K562 (cell line): Measurements from ENCODE around the gene ADM. TPM values are rescaled to one million over a fixed set of nuclear protein-coding genes. Genes with fewer than 3 reads are reported as not detected.

Experiments used
- ARID1B ChIP-seq: fragments of 450-650 bp; IDR thresholded peaks from 2 replicates; pipeline ENCODE4 v1.6.1; 2016; ENCODE audit warnings: antibody characterized with exemption, mild to moderate bottlenecking, inconsistent platforms
- CREBBP ChIP-seq: IDR thresholded peaks from one replicate; pipeline ENCODE4 v1.6.1; 2012; ENCODE audit warnings: low read depth, mild to moderate bottlenecking, control low read depth, inconsistent platforms, low read length
- FOXJ3 ChIP-seq: sonication (generic); formaldehyde crosslinking; IDR thresholded peaks from 2 replicates; pipeline ENCODE4 v1.4.0; 2020; ENCODE audit warnings: mild to moderate bottlenecking, missing genetic modification reagents
- HDAC3 ChIP-seq: fragments of 450-650 bp; IDR thresholded peaks from 2 replicates; pipeline ENCODE4 v1.6.1; 2018; ENCODE audit warnings: borderline replicate concordance, mild to moderate bottlenecking, moderate library complexity; ENCODE audit not compliant: partially characterized antibody
- HIVEP1 ChIP-seq: fragments of 250-450 bp; sonication (Bioruptor Pico); IDR thresholded peaks from 2 replicates; pipeline ENCODE4 v1.4.0; 2020; ENCODE audit warnings: mild to moderate bottlenecking
- JUN ChIP-seq, 2 experiments: sonication (generic) in 1 of 2; formaldehyde crosslinking in 1 of 2; IDR thresholded peaks; 2 replicates each; pipeline versions ENCODE4 v1.6.1 to v1.8.0; 2012 to 2022; ENCODE audit warnings: borderline replicate concordance in 2 of 2, mild to moderate bottlenecking in 2 of 2, improper control_type of control experiment in 1 of 2, low read depth in 1 of 2, low read length in 1 of 2, missing genetic modification reagents in 1 of 2
- MEF2D ChIP-seq: conservative IDR thresholded peaks from 2 replicates; pipeline ENCODE4 v1.6.1; 2016; ENCODE audit warnings: low read depth, missing genetic modification characterization, missing compliant biosample characterization
- NFXL1 ChIP-seq: fragments of 450-650 bp; formaldehyde crosslinking; IDR thresholded peaks from 2 replicates; pipeline ENCODE4 v1.4.0; 2021; ENCODE audit warnings: mild to moderate bottlenecking
- TBL1XR1 ChIP-seq, 2 experiments: IDR thresholded peaks; 2 replicates each; pipeline ENCODE4 v1.6.1; 2012; ENCODE audit warnings: improper control_type of control experiment in 2 of 2, low read length in 2 of 2, mild to moderate bottlenecking in 1 of 2
- ZFP36 ChIP-seq: fragments of 150-350 bp; IDR thresholded peaks from 2 replicates; pipeline ENCODE4 v1.6.1; 2018; ENCODE audit warnings: low read length, low read depth; ENCODE audit not compliant: partially characterized antibody
- ZNF699 ChIP-seq: fragments of 250-450 bp; sonication (Bioruptor Pico); IDR thresholded peaks from 2 replicates; pipeline ENCODE4 v1.8.0; 2021; ENCODE audit warnings: mild to moderate bottlenecking, moderate library complexity; ENCODE audit not compliant: insufficient replicate concordance
- polyA plus RNA-seq, 8 experiments: library from polyadenylated mRNA; depleted of rRNA in 4 of 8; stranded (reverse) in 5 of 8; unstranded in 3 of 8; fragments of >200 nt; fragmentation: Nextera tagmentation in 2 of 8; fragmentation: Illumina TruSeq in 1 of 8; extraction: Ambion mirVana in 2 of 8; extraction: Trizol in 1 of 8; gene quantifications; 2 replicates each; pipeline versions ENCODE4 v1.2.1 to v1.2.3, GENCODE V29; 2011 to 2014; ENCODE audit warnings: inconsistent platforms in 1 of 8, missing spikeins in 1 of 8
- total RNA-seq, 7 experiments: library from RNA; depleted of rRNA in 6 of 7; stranded (reverse); fragments of >200 nt in 6 of 7; fragmentation: Illumina TruSeq in 2 of 7; extraction: Trizol in 2 of 7; gene quantifications; 2 replicates each; pipeline versions ENCODE4 v1.2.1 to v1.2.3, GENCODE V29; 2011 to 2021; ENCODE audit warnings: low replicate concordance in 1 of 7
- TF ChIP-seq, protein P1 (sequence below): sonication (generic); formaldehyde crosslinking; IDR thresholded peaks from 2 replicates; pipeline ENCODE4 v1.8.0; 2022; ENCODE audit warnings: mild to moderate bottlenecking, missing genetic modification reagents
- TF ChIP-seq, protein P2 (sequence below), 3 experiments: fragments of 200-800 bp in 1 of 3; fragments of 250-450 bp in 1 of 3; fragments of 450-650 bp in 1 of 3; sonication (Bioruptor Pico) in 1 of 3; sonication (Bioruptor generic) in 1 of 3; formaldehyde crosslinking in 1 of 3; IDR thresholded peaks; 2 replicates each; pipeline versions ENCODE4 v1.6.1 to v1.8.0; 2016 to 2022; ENCODE audit warnings: mild to moderate bottlenecking in 2 of 3, missing genetic modification characterization in 2 of 3, missing compliant biosample characterization in 1 of 3, moderate library complexity in 1 of 3
- TF ChIP-seq, protein P3 (sequence below): fragments of 200-800 bp; sonication (Bioruptor generic); IDR thresholded peaks from 2 replicates; pipeline ENCODE4 v1.6.1; 2017; ENCODE audit warnings: missing genetic modification characterization, missing compliant biosample characterization
- TF ChIP-seq, protein P4 (sequence below): sonication (generic); formaldehyde crosslinking; IDR thresholded peaks from 2 replicates; pipeline ENCODE4 v1.8.1; 2023; ENCODE audit warnings: mild to moderate bottlenecking, missing genetic modification reagents

ADM gene
- total and polyA plus RNA-seq, 9 of the 15 experiments (the other 6 are each of a cell fraction or from before 2014, with no cell fraction given), result 0.23 to 0.49 (median 0.32) TPM; not detected in 6

DNA sequence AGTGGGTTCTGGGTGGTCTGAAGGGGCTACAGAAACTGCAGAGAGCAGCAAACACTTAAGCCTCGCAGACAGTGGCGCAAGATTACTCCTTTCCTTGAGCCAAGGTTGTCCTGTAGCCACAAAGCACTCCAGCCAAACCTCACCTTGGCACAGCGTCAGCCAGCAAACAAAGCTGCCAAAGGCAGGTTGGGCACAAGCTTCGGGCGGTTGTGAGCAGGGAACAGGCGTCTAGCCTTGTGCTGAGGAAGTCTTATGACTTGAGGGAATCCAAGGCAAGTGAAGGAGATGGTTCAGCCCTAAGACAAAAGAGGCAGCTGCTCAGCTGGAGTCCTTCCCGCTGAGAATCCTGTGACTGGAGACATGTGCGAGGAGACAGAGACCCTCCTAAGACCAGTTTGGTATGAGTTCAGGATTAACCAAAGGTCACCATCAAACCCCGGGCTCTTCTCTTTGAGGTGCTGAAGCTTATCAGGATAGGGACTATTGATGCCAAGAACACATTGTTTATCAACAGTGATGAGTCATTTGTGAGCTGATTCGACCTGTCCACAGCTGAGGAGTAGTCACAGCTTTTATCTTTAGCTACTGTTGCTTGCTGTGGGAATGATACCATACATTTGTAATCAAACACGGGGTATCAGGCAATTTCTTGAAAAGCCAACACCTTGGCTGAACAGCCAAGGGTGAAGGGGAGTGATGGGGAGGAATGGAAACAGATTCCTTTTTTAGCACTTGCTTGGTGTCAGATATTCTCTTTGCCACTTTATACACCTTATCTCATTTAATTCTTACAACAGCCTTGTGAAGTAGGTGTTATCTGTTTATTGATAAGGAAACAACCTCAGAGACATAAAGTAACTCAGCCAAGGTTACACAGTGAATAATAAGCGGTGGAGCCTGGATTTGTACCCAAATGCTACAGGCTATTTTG is 4.6 kb downstream of the ADM start (continued):
- no peak for TF ChIP-seq TBL1XR1 (IDR thresholded peaks at IDR 0.05; ENCODE audit: low read length in 2 of 2)
- TF ChIP-seq, protein P1, sequence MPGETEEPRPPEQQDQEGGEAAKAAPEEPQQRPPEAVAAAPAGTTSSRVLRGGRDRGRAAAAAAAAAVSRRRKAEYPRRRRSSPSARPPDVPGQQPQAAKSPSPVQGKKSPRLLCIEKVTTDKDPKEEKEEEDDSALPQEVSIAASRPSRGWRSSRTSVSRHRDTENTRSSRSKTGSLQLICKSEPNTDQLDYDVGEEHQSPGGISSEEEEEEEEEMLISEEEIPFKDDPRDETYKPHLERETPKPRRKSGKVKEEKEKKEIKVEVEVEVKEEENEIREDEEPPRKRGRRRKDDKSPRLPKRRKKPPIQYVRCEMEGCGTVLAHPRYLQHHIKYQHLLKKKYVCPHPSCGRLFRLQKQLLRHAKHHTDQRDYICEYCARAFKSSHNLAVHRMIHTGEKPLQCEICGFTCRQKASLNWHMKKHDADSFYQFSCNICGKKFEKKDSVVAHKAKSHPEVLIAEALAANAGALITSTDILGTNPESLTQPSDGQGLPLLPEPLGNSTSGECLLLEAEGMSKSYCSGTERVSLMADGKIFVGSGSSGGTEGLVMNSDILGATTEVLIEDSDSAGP (CRISPR knock-in tag), result no peak
- TF ChIP-seq, protein P2, sequence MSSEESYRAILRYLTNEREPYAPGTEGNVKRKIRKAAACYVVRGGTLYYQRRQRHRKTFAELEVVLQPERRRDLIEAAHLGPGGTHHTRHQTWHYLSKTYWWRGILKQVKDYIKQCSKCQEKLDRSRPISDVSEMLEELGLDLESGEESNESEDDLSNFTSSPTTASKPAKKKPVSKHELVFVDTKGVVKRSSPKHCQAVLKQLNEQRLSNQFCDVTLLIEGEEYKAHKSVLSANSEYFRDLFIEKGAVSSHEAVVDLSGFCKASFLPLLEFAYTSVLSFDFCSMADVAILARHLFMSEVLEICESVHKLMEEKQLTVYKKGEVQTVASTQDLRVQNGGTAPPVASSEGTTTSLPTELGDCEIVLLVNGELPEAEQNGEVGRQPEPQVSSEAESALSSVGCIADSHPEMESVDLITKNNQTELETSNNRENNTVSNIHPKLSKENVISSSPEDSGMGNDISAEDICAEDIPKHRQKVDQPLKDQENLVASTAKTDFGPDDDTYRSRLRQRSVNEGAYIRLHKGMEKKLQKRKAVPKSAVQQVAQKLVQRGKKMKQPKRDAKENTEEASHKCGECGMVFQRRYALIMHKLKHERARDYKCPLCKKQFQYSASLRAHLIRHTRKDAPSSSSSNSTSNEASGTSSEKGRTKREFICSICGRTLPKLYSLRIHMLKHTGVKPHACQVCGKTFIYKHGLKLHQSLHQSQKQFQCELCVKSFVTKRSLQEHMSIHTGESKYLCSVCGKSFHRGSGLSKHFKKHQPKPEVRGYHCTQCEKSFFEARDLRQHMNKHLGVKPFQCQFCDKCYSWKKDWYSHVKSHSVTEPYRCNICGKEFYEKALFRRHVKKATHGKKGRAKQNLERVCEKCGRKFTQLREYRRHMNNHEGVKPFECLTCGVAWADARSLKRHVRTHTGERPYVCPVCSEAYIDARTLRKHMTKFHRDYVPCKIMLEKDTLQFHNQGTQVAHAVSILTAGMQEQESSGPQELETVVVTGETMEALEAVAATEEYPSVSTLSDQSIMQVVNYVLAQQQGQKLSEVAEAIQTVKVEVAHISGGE (CRISPR knock-in tag; IDR thresholded peaks at IDR 0.05), result 0 out of 6 replicates have a peak, but pooled peaks of 1 of the 3 experiments have one; percentile 52
- TF ChIP-seq ARID1B, result peak; percentile 72
- no peak for TF ChIP-seq NFXL1
- no peak for TF ChIP-seq FOXJ3 (CRISPR knock-in tag)
- no peak for TF ChIP-seq ZNF699 (CRISPR knock-in tag)
- no peak for TF ChIP-seq CREBBP
- TF ChIP-seq, protein P3, sequence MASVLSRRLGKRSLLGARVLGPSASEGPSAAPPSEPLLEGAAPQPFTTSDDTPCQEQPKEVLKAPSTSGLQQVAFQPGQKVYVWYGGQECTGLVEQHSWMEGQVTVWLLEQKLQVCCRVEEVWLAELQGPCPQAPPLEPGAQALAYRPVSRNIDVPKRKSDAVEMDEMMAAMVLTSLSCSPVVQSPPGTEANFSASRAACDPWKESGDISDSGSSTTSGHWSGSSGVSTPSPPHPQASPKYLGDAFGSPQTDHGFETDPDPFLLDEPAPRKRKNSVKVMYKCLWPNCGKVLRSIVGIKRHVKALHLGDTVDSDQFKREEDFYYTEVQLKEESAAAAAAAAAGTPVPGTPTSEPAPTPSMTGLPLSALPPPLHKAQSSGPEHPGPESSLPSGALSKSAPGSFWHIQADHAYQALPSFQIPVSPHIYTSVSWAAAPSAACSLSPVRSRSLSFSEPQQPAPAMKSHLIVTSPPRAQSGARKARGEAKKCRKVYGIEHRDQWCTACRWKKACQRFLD, result no peak
- TF ChIP-seq HDAC3, result no peak
- no peak for TF ChIP-seq ZFP36
- TF ChIP-seq JUN (IDR thresholded peaks at IDR 0.05; ENCODE audit: borderline replicate concordance, low read depth, low read length), result peak; percentile 87
- no peak for TF ChIP-seq JUN (CRISPR knock-in tag; IDR thresholded peaks at IDR 0.05; ENCODE audit: borderline replicate concordance)
- no peak for TF ChIP-seq HIVEP1
- TF ChIP-seq MEF2D (tag), result no peak
- TF ChIP-seq, protein P4, sequence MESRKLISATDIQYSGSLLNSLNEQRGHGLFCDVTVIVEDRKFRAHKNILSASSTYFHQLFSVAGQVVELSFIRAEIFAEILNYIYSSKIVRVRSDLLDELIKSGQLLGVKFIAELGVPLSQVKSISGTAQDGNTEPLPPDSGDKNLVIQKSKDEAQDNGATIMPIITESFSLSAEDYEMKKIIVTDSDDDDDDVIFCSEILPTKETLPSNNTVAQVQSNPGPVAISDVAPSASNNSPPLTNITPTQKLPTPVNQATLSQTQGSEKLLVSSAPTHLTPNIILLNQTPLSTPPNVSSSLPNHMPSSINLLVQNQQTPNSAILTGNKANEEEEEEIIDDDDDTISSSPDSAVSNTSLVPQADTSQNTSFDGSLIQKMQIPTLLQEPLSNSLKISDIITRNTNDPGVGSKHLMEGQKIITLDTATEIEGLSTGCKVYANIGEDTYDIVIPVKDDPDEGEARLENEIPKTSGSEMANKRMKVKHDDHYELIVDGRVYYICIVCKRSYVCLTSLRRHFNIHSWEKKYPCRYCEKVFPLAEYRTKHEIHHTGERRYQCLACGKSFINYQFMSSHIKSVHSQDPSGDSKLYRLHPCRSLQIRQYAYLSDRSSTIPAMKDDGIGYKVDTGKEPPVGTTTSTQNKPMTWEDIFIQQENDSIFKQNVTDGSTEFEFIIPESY, result no peak
